Measurements from ENCODE around the gene NXPH3. TPM values are rescaled to one million over a fixed set of nuclear protein-coding genes. Genes with fewer than 3 reads are reported as not detected.
A peak's percentile ranks its signal among the peaks of the same experiment; 100 is the strongest.
"Not testable (repeated sequence)": the region's sequence is repeated elsewhere in the genome, so short reads cannot be mapped to it uniquely, and the experiment has no call there.

Gene NXPH3
- total RNA-seq, 3 donors from 2014 or later (not counting 1 experiment from before 2014, with no cell fraction given) = not detected

- H3K27me3 Mint-ChIP-seq (ENCODE audit: low read depth in 2 of 2) = peaks cover 10 to 28% of the 10 kb centered on the region in 2 donors
- H3K4me1 Mint-ChIP-seq = peaks cover 0 to 30% of the 10 kb centered on the region in 2 donors
- ATAC-seq = peak; percentile 66 to 69 (median 68)
- H3K27me3 ChIP-seq (ENCODE audit: control insufficient read depth, insufficient read depth, low read length) = no peaks in the 10 kb centered on the region
- no peaks in the 10 kb centered on the region for H3K36me3 Mint-ChIP-seq
- no peaks in the 10 kb centered on the region for H3K9me3 Mint-ChIP-seq
- no peaks in the 10 kb centered on the region for H3K36me3 ChIP-seq (ENCODE audit: control insufficient read depth, insufficient read depth, low read length)
- no peaks in the 10 kb centered on the region for H3K9me3 ChIP-seq (ENCODE audit: control insufficient read depth, insufficient read depth, low read length)
- peak; percentile 85 for DNase-seq
- 20% methylated on average over 42 of the region's 42 CpGs for WGBS (ENCODE audit: insufficient coverage)
- H3K27ac Mint-ChIP-seq = peak overlapping the region in 1 of 2 donors; percentile 8
- H3K27ac ChIP-seq (ENCODE audit: low read length) = no peak overlapping the region
- H3K4me3 Mint-ChIP-seq = peak overlapping the region; percentile 59
- TF ChIP-seq CTCF (IDR thresholded peaks at IDR 0.05) = peak; percentile 97
- H3K4me1 ChIP-seq (ENCODE audit: control insufficient read depth, insufficient read depth, low read length) = peaks cover 32% of the 10 kb centered on the region
- no peak overlapping the region for H3K4me3 ChIP-seq (ENCODE audit: low read length)
- intact Hi-C loops (cut with micrococcal nuclease) = loop anchor here (1.0 to 2.0 kb wide), 3 partner anchors 211 to 430 kb away; no protein-coding TSS in a partner anchor
These were observed 7.6 kb upstream of the NXPH3 start for GRCh38 chr17:49567871-49568694.

- peaks cover 32% of the 10 kb centered on the region for H3K4me1 ChIP-seq (ENCODE audit: control insufficient read depth, insufficient read depth, low read length)
- not testable (repeated sequence) for H3K4me3 ChIP-seq (ENCODE audit: low read length); H3K4me3 Mint-ChIP-seq; H3K36me3 Mint-ChIP-seq; H3K27me3 ChIP-seq (ENCODE audit: control insufficient read depth, insufficient read depth, low read length); H3K27ac ChIP-seq (ENCODE audit: low read length); DNase-seq; ATAC-seq; H3K9me3 ChIP-seq (ENCODE audit: control insufficient read depth, insufficient read depth, low read length); H3K36me3 ChIP-seq (ENCODE audit: control insufficient read depth, insufficient read depth, low read length); H3K27ac Mint-ChIP-seq; H3K9me3 Mint-ChIP-seq
- intact Hi-C loops (cut with micrococcal nuclease) = loop anchor here (2.0 kb wide), 1 partner anchor 210 kb away; no protein-coding TSS in a partner anchor
- peaks cover 16 to 34% of the 10 kb centered on the region in 2 donors for H3K27me3 Mint-ChIP-seq (ENCODE audit: low read depth in 2 of 2)
- peaks cover 0 to 30% of the 10 kb centered on the region in 2 donors for H3K4me1 Mint-ChIP-seq
- 84% methylated on average over 4 of the region's 7 CpGs for WGBS (ENCODE audit: insufficient coverage)
These were observed 7.0 kb upstream of the NXPH3 start for GRCh38 chr17:49568695-49569047.

- DNase-seq (peak in 1 of 2 donors; percentile 13), ATAC-seq (no peak)
- TF ChIP-seq CTCF (IDR thresholded peaks at IDR 0.05) = no peak
- Histone ChIP-seq H3K27ac (ENCODE audit: low read length) (no peak overlapping the region), H3K27me3 (ENCODE audit: control insufficient read depth, insufficient read depth, low read length) (peaks cover 15% of the 10 kb centered on the region), H3K36me3 (ENCODE audit: control insufficient read depth, insufficient read depth, low read length) (no peaks in the 10 kb centered on the region), H3K9me3 (ENCODE audit: control insufficient read depth, insufficient read depth, low read length) (no peaks in the 10 kb centered on the region), H3K4me1 (ENCODE audit: control insufficient read depth, insufficient read depth, low read length) (peaks cover 36% of the 10 kb centered on the region), H3K4me3 (ENCODE audit: low read length) (no peak overlapping the region)
- H3K9me3 Mint-ChIP-seq = no peaks in the 10 kb centered on the region
- peak overlapping the region; percentile 31 to 82 for H3K27ac Mint-ChIP-seq
- 79% methylated on average over 11 of the region's 11 CpGs for WGBS (ENCODE audit: insufficient coverage)
- H3K4me1 Mint-ChIP-seq = peaks cover 0 to 34% of the 10 kb centered on the region in 2 donors
- H3K4me3 Mint-ChIP-seq = peak overlapping the region; percentile 77
- peaks cover 27 to 50% of the 10 kb centered on the region in 2 donors for H3K27me3 Mint-ChIP-seq (ENCODE audit: low read depth in 2 of 2)
- intact Hi-C loops (cut with micrococcal nuclease) = loop anchor here (1.0 to 2.0 kb wide), 2 partner anchors 125 to 218 kb away; partner anchors contain the start of gene KAT7
- no peaks in the 10 kb centered on the region for H3K36me3 Mint-ChIP-seq
These were observed 5.0 kb upstream of the NXPH3 start for GRCh38 chr17:49570540-49571242.

GRCh38 chr17:49571283-49571682 lies 4.4 kb upstream of the NXPH3 start:
- 30% methylated on average over 6 of the region's 6 CpGs for WGBS (ENCODE audit: insufficient coverage)
- ATAC-seq (no peak), DNase-seq (peak in 1 of 2 donors; percentile 18)
- H3K27ac Mint-ChIP-seq = peak overlapping the region in 1 of 2 donors; percentile 82
- Histone ChIP-seq H3K27me3 (ENCODE audit: control insufficient read depth, insufficient read depth, low read length) (peaks cover 18% of the 10 kb centered on the region), H3K9me3 (ENCODE audit: control insufficient read depth, insufficient read depth, low read length) (no peaks in the 10 kb centered on the region), H3K4me3 (ENCODE audit: low read length) (no peak overlapping the region), H3K36me3 (ENCODE audit: control insufficient read depth, insufficient read depth, low read length) (no peaks in the 10 kb centered on the region), H3K27ac (ENCODE audit: low read length) (no peak overlapping the region), H3K4me1 (ENCODE audit: control insufficient read depth, insufficient read depth, low read length) (peaks cover 36% of the 10 kb centered on the region)
- H3K27me3 Mint-ChIP-seq (ENCODE audit: low read depth in 2 of 2) = peaks cover 27 to 52% of the 10 kb centered on the region in 2 donors
- H3K4me3 Mint-ChIP-seq = peak overlapping the region; percentile 35
- H3K4me1 Mint-ChIP-seq = peaks cover 0 to 34% of the 10 kb centered on the region in 2 donors
- no peaks in the 10 kb centered on the region for H3K36me3 Mint-ChIP-seq
- intact Hi-C loops (cut with micrococcal nuclease) = loop anchor here (2.0 kb wide), 1 partner anchor 218 kb away; the partner anchor contains the start of gene KAT7
- no peaks in the 10 kb centered on the region for H3K9me3 Mint-ChIP-seq
- no peak for TF ChIP-seq CTCF (IDR thresholded peaks at IDR 0.05)
